H1 (cell line): Measurements from ENCODE around the gene ATP8B2. TPM values are rescaled to one million over a fixed set of nuclear protein-coding genes. Genes with fewer than 3 reads are reported as not detected.

ENCODE experiments used
- CTCF ChIA-PET: fragments of 300-600 bp; sonication (Branson Sonifier 250); formaldehyde crosslinking; loops from one replicate; lab custom pipeline; 2021; ENCODE audit not compliant: partially characterized antibody; lab: Charles Lee
- POLR2A ChIA-PET: fragments of 300-600 bp; sonication (Branson Sonifier 250); formaldehyde crosslinking; loops from one replicate; lab custom pipeline; 2021; ENCODE audit warnings: inconsistent platforms; ENCODE audit not compliant: partially characterized antibody; lab: Charles Lee
- DNase-seq, 2 experiments: peaks; one replicate each; pipeline versions ENCODE4 v3.0.0 to v3.0.0-alpha.2; 2010 to 2022; ENCODE audit warnings: low spot score in 2 of 2, low read depth in 1 of 2, mixed read lengths in 1 of 2
- FAIRE-seq: peaks from 2 replicates; lab custom pipeline; 2011; peaks lifted over from hg19 to GRCh38; lab: Jason Lieb, UNC
- H2AFZ ChIP-seq: 2 replicates; pipeline ENCODE4 v1.8.1; 2012; ENCODE audit warnings: low read length, inconsistent platforms
- H2AK5ac ChIP-seq: 2 replicates; pipeline ENCODE4 v1.6.1; 2013; ENCODE audit warnings: low read depth, low read length
- H2BK120ac ChIP-seq: replicated peaks from 2 replicates; pipeline ENCODE3; 2013; ENCODE audit warnings: low read depth, low read length, inconsistent platforms
- H2BK12ac ChIP-seq: 2 replicates; pipeline ENCODE4 v1.6.1; 2013; ENCODE audit warnings: low read depth, low read length
- H2BK15ac ChIP-seq: 2 replicates; pipeline ENCODE4 v1.6.1; 2013; ENCODE audit warnings: low read length
- H2BK20ac ChIP-seq: 2 replicates; pipeline ENCODE4 v1.6.1; 2013; ENCODE audit warnings: low read length
- H2BK5ac ChIP-seq: 2 replicates; pipeline ENCODE4 v1.6.1; 2013; ENCODE audit warnings: low read depth, low read length
- H3K14ac ChIP-seq: 2 replicates; pipeline ENCODE4 v1.6.1; 2013; ENCODE audit warnings: inconsistent platforms; ENCODE audit not compliant: insufficient read length
- H3K18ac ChIP-seq: 2 replicates; pipeline ENCODE4 v1.6.1; 2013; ENCODE audit warnings: low read length; ENCODE audit errors: extremely low read depth
- H3K23ac ChIP-seq: 2 replicates; pipeline ENCODE4 v1.6.1; 2013; ENCODE audit warnings: inconsistent platforms; ENCODE audit not compliant: insufficient read length
- H3K23me2 ChIP-seq: 2 replicates; pipeline ENCODE4 v1.6.1; 2013; ENCODE audit warnings: low read depth, low read length
- H3K27ac ChIP-seq: 2 replicates; pipeline ENCODE4 v1.6.1; 2011; ENCODE audit warnings: low read depth, low read length, inconsistent platforms
- H3K27me3 ChIP-seq, 4 experiments: replicated peaks in 1 of 4; 1 replicate in 1 of 4; 2 replicates in 3 of 4; pipeline versions ENCODE4 v1.6.1 to v1.8.1; 2011 to 2013; ENCODE audit warnings: low read length in 3 of 4, mild to moderate bottlenecking in 3 of 4, inconsistent platforms in 2 of 4, mixed read lengths in 2 of 4, moderate library complexity in 1 of 4; ENCODE audit not compliant: control insufficient read depth in 3 of 4, insufficient read depth in 3 of 4; ENCODE audit errors: extremely low read depth in 1 of 4
- H3K36me3 ChIP-seq, 4 experiments: 2 replicates each; pipeline versions ENCODE4 v1.6.1 to v1.8.1; 2011 to 2013; ENCODE audit warnings: mild to moderate bottlenecking in 4 of 4, low read length in 3 of 4, moderate library complexity in 2 of 4, control low read depth in 1 of 4, inconsistent platforms in 1 of 4; ENCODE audit not compliant: insufficient read depth in 4 of 4, control insufficient read depth in 2 of 4
- H3K4ac ChIP-seq: replicated peaks from 2 replicates; pipeline ENCODE3; 2013; ENCODE audit warnings: low read length, low read depth, mixed read lengths, inconsistent platforms; ENCODE audit not compliant: insufficient read length
- H3K4me1 ChIP-seq, 4 experiments: replicated peaks in 1 of 4; 1 replicate in 1 of 4; 2 replicates in 3 of 4; pipeline versions ENCODE4 v1.6.1 to v1.8.1; 2011 to 2013; ENCODE audit warnings: low read length in 3 of 4, inconsistent platforms in 2 of 4, mixed read lengths in 1 of 4; ENCODE audit not compliant: insufficient read depth in 4 of 4, control insufficient read depth in 3 of 4
- H3K4me2 ChIP-seq, 2 experiments: 2 replicates each; pipeline versions ENCODE4 v1.6.1 to v1.8.1; 2011 to 2013; ENCODE audit warnings: low read depth in 2 of 2, low read length in 2 of 2, control low read depth in 1 of 2, inconsistent platforms in 1 of 2, mild to moderate bottlenecking in 1 of 2; ENCODE audit not compliant: insufficient read depth in 1 of 2
- H3K4me3 ChIP-seq, 4 experiments: fragments of 200-600, 300-600 bp in 1 of 4; sonication (generic), shearing (Covaris generic), sonication (Bioruptor Twin) in 1 of 4; 2 replicates each; pipeline versions ENCODE4 v1.5.1 to v1.8.1; 2011 to 2016; ENCODE audit warnings: low read length in 4 of 4, low read depth in 3 of 4, control low read depth in 2 of 4, inconsistent platforms in 2 of 4, mild to moderate bottlenecking in 2 of 4, mixed read lengths in 1 of 4, moderate library complexity in 1 of 4; ENCODE audit not compliant: insufficient read depth in 2 of 4; ENCODE audit errors: extremely low read depth in 1 of 4
- H3K56ac ChIP-seq: replicated peaks from 2 replicates; pipeline ENCODE3; 2013; ENCODE audit warnings: low read depth, mild to moderate bottlenecking, mixed read lengths, low read length, inconsistent platforms; ENCODE audit not compliant: insufficient read length
- H3K79me1 ChIP-seq: 2 replicates; pipeline ENCODE4 v1.6.1; 2013; ENCODE audit warnings: low read depth, low read length, control low read depth
- H3K79me2 ChIP-seq, 2 experiments: 2 replicates each; pipeline versions ENCODE4 v1.6.1 to v1.8.1; 2012 to 2013; ENCODE audit warnings: low read length in 2 of 2, mild to moderate bottlenecking in 2 of 2, inconsistent platforms in 1 of 2; ENCODE audit not compliant: insufficient read depth in 2 of 2, control insufficient read depth in 1 of 2
- H3K9ac ChIP-seq, 4 experiments: replicated peaks in 1 of 4; 1 replicate in 1 of 4; 2 replicates in 3 of 4; pipeline versions ENCODE4 v1.6.1 to v1.8.1; 2011 to 2013; ENCODE audit warnings: low read depth in 3 of 4, low read length in 3 of 4, control low read depth in 2 of 4, mild to moderate bottlenecking in 2 of 4, moderate library complexity in 2 of 4, inconsistent platforms in 1 of 4; ENCODE audit errors: extremely low read depth in 1 of 4
- H3K9me3 ChIP-seq, 2 experiments: 2 replicates each; pipeline versions ENCODE4 v1.6.1 to v1.8.1; 2012 to 2013; ENCODE audit warnings: mild to moderate bottlenecking in 2 of 2, moderate library complexity in 2 of 2, control low read depth in 1 of 2, inconsistent platforms in 1 of 2, low read depth in 1 of 2, low read length in 1 of 2, mixed read lengths in 1 of 2; ENCODE audit not compliant: insufficient read depth in 2 of 2
- H4K20me1 ChIP-seq, 2 experiments: replicated peaks in 1 of 2; 2 replicates each; pipeline versions ENCODE3 to v1.8.1; 2011 to 2013; ENCODE audit warnings: inconsistent platforms in 2 of 2, low read length in 2 of 2, mild to moderate bottlenecking in 1 of 2; ENCODE audit not compliant: insufficient read depth in 2 of 2, control insufficient read depth in 1 of 2
- H4K5ac ChIP-seq: 2 replicates; pipeline ENCODE4 v1.6.1; 2013; ENCODE audit warnings: low read length, low read depth, mixed read lengths, inconsistent platforms; ENCODE audit not compliant: insufficient read length
- H4K8ac ChIP-seq: 2 replicates; pipeline ENCODE4 v1.8.0; 2013; ENCODE audit warnings: mild to moderate bottlenecking, moderate library complexity, low read length, inconsistent platforms; ENCODE audit not compliant: insufficient read depth; ENCODE audit errors: extremely low read depth
- H4K91ac ChIP-seq: replicated peaks from 2 replicates; pipeline ENCODE3; 2013; ENCODE audit warnings: low read length, mixed read lengths, inconsistent platforms; ENCODE audit not compliant: insufficient read length
- CBX8 ChIP-seq: fragments of 300-800, 300-1000 bp; sonication (generic); IDR thresholded peaks from 2 replicates; pipeline ENCODE4 v1.7.1; 2016; ENCODE audit warnings: low read depth, low read length, borderline replicate concordance
- CHD2 ChIP-seq: IDR thresholded peaks from 2 replicates; pipeline ENCODE4 v1.6.1; 2012; ENCODE audit warnings: low read length, improper control_type of control experiment
- E2F6 ChIP-seq: IDR thresholded peaks from 2 replicates; pipeline ENCODE4 v1.6.1; 2012; ENCODE audit warnings: inconsistent platforms
- GABPA ChIP-seq: IDR thresholded peaks from 2 replicates; pipeline ENCODE4 v1.6.1; 2011; ENCODE audit warnings: mild to moderate bottlenecking, low read length, moderate library complexity, borderline replicate concordance; ENCODE audit not compliant: insufficient read depth
- KDM4A ChIP-seq: IDR thresholded peaks from one replicate; pipeline ENCODE4 v1.7.1; 2012; ENCODE audit warnings: low read depth, mild to moderate bottlenecking, moderate library complexity, low read length, inconsistent platforms; ENCODE audit not compliant: severe bottlenecking
- PHF8 ChIP-seq: fragments of 200-600 bp; sonication (generic); conservative IDR thresholded peaks from 2 replicates; pipeline ENCODE4 v1.7.1; 2012; ENCODE audit warnings: low read depth, mild to moderate bottlenecking, inconsistent platforms, low read length, moderate library complexity
- POLR2AphosphoS5 ChIP-seq: IDR thresholded peaks from 2 replicates; pipeline ENCODE4 v1.6.1; 2011; ENCODE audit warnings: low read depth, low read length
- RBBP5 ChIP-seq: IDR thresholded peaks from 2 replicates; pipeline ENCODE4 v1.7.1; 2012; ENCODE audit warnings: low read depth, mild to moderate bottlenecking, inconsistent platforms, low read length, moderate library complexity, borderline replicate concordance
- SIX5 ChIP-seq: IDR thresholded peaks from 2 replicates; pipeline ENCODE4 v1.6.1; 2011; ENCODE audit warnings: mild to moderate bottlenecking, low read depth, low read length
- SP1 ChIP-seq: IDR thresholded peaks from 2 replicates; pipeline ENCODE4 v1.6.1; 2011; ENCODE audit warnings: low read depth, low read length
- SP4 ChIP-seq: IDR thresholded peaks from 2 replicates; pipeline ENCODE4 v1.6.1; 2012; ENCODE audit warnings: low read length, inconsistent platforms
- TAF1 ChIP-seq: IDR thresholded peaks from 2 replicates; pipeline ENCODE4 v1.6.1; 2011; ENCODE audit warnings: mild to moderate bottlenecking, low read depth, low read length
- TEAD4 ChIP-seq: IDR thresholded peaks from 2 replicates; pipeline ENCODE4 v1.6.1; 2012; ENCODE audit warnings: low read depth, low read length, inconsistent platforms, mixed read lengths
- YY1 ChIP-seq: IDR thresholded peaks from 2 replicates; pipeline ENCODE4 v1.6.1; 2011; ENCODE audit warnings: low read depth, mild to moderate bottlenecking, low read length
- WGBS, 2 experiments: shearing (Covaris generic) in 1 of 2; methylation state at CpG; one replicate each; pipeline versions ENCODE4 v1.1.6 to v1.1.7; 2013 to 2015; ENCODE audit warnings: low lambda C conversion rate in 2 of 2, mixed read lengths in 2 of 2, inconsistent platforms in 1 of 2, low coverage in 1 of 2, missing lambda C conversion rate in 1 of 2; ENCODE audit not compliant: insufficient replicate concordance in 2 of 2, insufficient coverage in 1 of 2, insufficient read length in 1 of 2; ENCODE audit errors: extremely low coverage in 1 of 2, missing lambda C conversion rate in 1 of 2; 5-methylcytosine and 5-hydroxymethylcytosine counted together
- polyA plus RNA-seq, 7 experiments: library from polyadenylated mRNA; depleted of rRNA in 3 of 7; stranded (reverse) in 5 of 7; unstranded in 2 of 7; fragments of >200 nt in 5 of 7; fragments of 200-250 nt in 2 of 7; gene quantifications; 1 replicate in 5 of 7; 2 replicates in 1 of 7; 4 replicates in 1 of 7; pipeline versions ENCODE4 v1.2.1 to v1.2.3, GENCODE V29; 2011 to 2013; ENCODE audit warnings: missing spikeins in 2 of 7, mixed read lengths in 2 of 7
- total RNA-seq: library from RNA; stranded (reverse); fragmentation: NEBNext Ultra II Directional; extraction: Animal tissue kit (Norgen Biotek cat#: 25700); gene quantifications from 2 replicates; pipeline ENCODE4 v1.2.1, GENCODE V29; 2021

ATP8B2 gene
- total and polyA plus RNA-seq, 2 of the 8 experiments (the other 6 are each of a cell fraction or from before 2014, with no cell fraction given): 61.4 to 70.1 TPM

GRCh38 chr1:154361357-154361756, 36.0 kb downstream of the ATP8B2 start:
- no peak overlapping the region for H2BK12ac ChIP-seq
- CTCF ChIA-PET: interaction anchor here (0.5 to 1.6 kb wide), 9 partner anchors 8 to 399 kb away, joined by 3 to 12 read pairs (median 4); no protein-coding TSS in a partner anchor

More at GRCh38 chr1:154361357-154361756, 36.0 kb downstream of the ATP8B2 start:
- no peak overlapping the region for H4K91ac ChIP-seq
- H3K18ac ChIP-seq: no peak overlapping the region
- FAIRE-seq (no peak), DNase-seq (no peak)
- H3K36me3 ChIP-seq: no peaks in the 10 kb centered on the region
- TF ChIP-seq E2F6: no peak
- TF ChIP-seq TAF1: no peak
- no peak for TF ChIP-seq PHF8
- no peak for TF ChIP-seq POLR2AphosphoS5
- TF ChIP-seq CHD2: no peak
- no peak for TF ChIP-seq KDM4A
- no peak for TF ChIP-seq SIX5
- no peak for TF ChIP-seq TEAD4
- no peak for TF ChIP-seq SP4
- TF ChIP-seq GABPA: no peak
- TF ChIP-seq SP1: no peak
- no peak for TF ChIP-seq CBX8
- TF ChIP-seq YY1: no peak
- no peak for TF ChIP-seq RBBP5
- H2BK120ac ChIP-seq: no peak overlapping the region
- WGBS, 2 experiments: 75% methylated on average over 3 of the region's 3 CpGs; no CpG with 5 or more reads in 1 of the 2 experiments
- no peak overlapping the region for H4K8ac ChIP-seq
- no peak overlapping the region for H3K4me3 ChIP-seq
- H3K9ac ChIP-seq: no peak overlapping the region
- H2BK15ac ChIP-seq: no peak overlapping the region
- H4K20me1 ChIP-seq: no peaks in the 10 kb centered on the region
- H3K14ac ChIP-seq: no peak overlapping the region
- H3K56ac ChIP-seq: no peak overlapping the region
- no peak overlapping the region for H2AFZ ChIP-seq
- no peaks in the 10 kb centered on the region for H3K23me2 ChIP-seq
- POLR2A ChIA-PET: interaction anchor here (0.6 to 1.4 kb wide), 2 partner anchors 8 to 193 kb away, joined by 3 read pairs; no protein-coding TSS in a partner anchor
- no peaks in the 10 kb centered on the region for H3K79me2 ChIP-seq
- H3K4me2 ChIP-seq: no peak overlapping the region
- H2BK5ac ChIP-seq: no peak overlapping the region
- H3K27ac ChIP-seq: no peak overlapping the region
- H4K5ac ChIP-seq: no peak overlapping the region
- H3K4ac ChIP-seq: no peak overlapping the region
- 0 out of 4 replicates have a peak, but pooled peaks cover 0 to 2% of the 10 kb centered on the region in 2 experiments for H3K9me3 ChIP-seq
- H2BK20ac ChIP-seq: no peak overlapping the region
- H3K23ac ChIP-seq: no peak overlapping the region
- H3K4me1 ChIP-seq: peaks cover 0 to 3% (median 0%) of the 10 kb centered on the region in 4 experiments; a peak in 2 of 7 replicates
- no peaks in the 10 kb centered on the region for H3K79me1 ChIP-seq
- no peak overlapping the region for H2AK5ac ChIP-seq
- H3K27me3 ChIP-seq: no peaks in the 10 kb centered on the region
